HCT116 (cell line): ENCODE data around the gene FRMD7. TPM values are rescaled to one million over a fixed set of nuclear protein-coding genes. Genes with fewer than 3 reads are reported as not detected.

Experiments used
- ATAC-seq: fragments of 200-7000 bp; cut with Tn5 transposase; 2 replicates; pipeline ENCODE4 v1.9.1; 2020; ENCODE audit warnings: mild to moderate bottlenecking, moderate library complexity
- BruUV-seq: library from RNA; stranded (reverse); fragments of 400-500 nt; replicated peaks from 2 replicates; lab custom pipeline; 2021; lab: Mats Ljungman, UMichigan
- CTCF ChIA-PET: fragments of 300-600 bp; sonication (Branson Sonifier 250); formaldehyde crosslinking; loops from one replicate; lab custom pipeline; 2021; ENCODE audit warnings: antibody characterized with exemption; lab: Charles Lee
- POLR2A ChIA-PET: fragments of 300-600, 350-600 bp; sonication (Branson Sonifier 250); formaldehyde crosslinking; loops from one replicate; lab custom pipeline; 2021; ENCODE audit warnings: antibody characterized with exemption; lab: Charles Lee
- RAD21 ChIA-PET, 2 experiments: fragments of 300-600 bp; sonication (Branson Sonifier 250); formaldehyde crosslinking; loops; one replicate each; lab custom pipeline; 2023; ENCODE audit warnings: low total read pairs in 2 of 2; ENCODE audit not compliant: uncharacterized antibody in 2 of 2, unreplicated experiment in 2 of 2, low non-redundant PET in 1 of 2; lab: Charles Lee
- DNase-seq: peaks from one replicate; pipeline ENCODE4 v3.0.0-alpha.2; 2010; ENCODE audit warnings: low read depth, low spot score
- H2AFZ ChIP-seq: fragments of 200-600 bp; shearing (Covaris generic), sonication (generic); 2 replicates; pipeline ENCODE4 v1.6.1; 2017; ENCODE audit warnings: low read depth, mixed run types, mixed read lengths, antibody characterized with exemption, low read length; ENCODE audit not compliant: poor library complexity, severe bottlenecking
- H3K27ac ChIP-seq: 2 replicates; pipeline ENCODE4 v1.5.1; 2012; ENCODE audit warnings: low read depth, low read length
- H3K27me3 ChIP-seq: fragments of 200-600 bp; sonication (generic); 2 replicates; pipeline ENCODE4 v1.6.1; 2016; ENCODE audit warnings: mixed run types, low read length, mixed read lengths; ENCODE audit not compliant: insufficient read depth
- H3K36me3 ChIP-seq, 2 experiments: fragments of 200-500 bp in 1 of 2; fragments of 200-600 bp in 1 of 2; sonication (Bioruptor generic) in 1 of 2; sonication (generic) in 1 of 2; 2 replicates each; pipeline versions ENCODE4 v1.5.1 to v1.6.1; 2014 to 2016; ENCODE audit warnings: low read length in 2 of 2, inconsistent platforms in 1 of 2, mixed read lengths in 1 of 2, mixed run types in 1 of 2; ENCODE audit not compliant: insufficient read depth in 2 of 2, control insufficient read depth in 1 of 2
- H3K4me1 ChIP-seq, 2 experiments: fragments of 200-600 bp in 1 of 2; sonication (generic) in 1 of 2; 2 replicates each; pipeline versions ENCODE4 v1.5.1 to v1.6.1; 2012 to 2017; ENCODE audit warnings: low read length in 2 of 2, inconsistent platforms in 1 of 2, mild to moderate bottlenecking in 1 of 2, mixed read lengths in 1 of 2, mixed run types in 1 of 2, moderate library complexity in 1 of 2; ENCODE audit not compliant: insufficient read depth in 2 of 2, control insufficient read depth in 1 of 2
- H3K4me2 ChIP-seq: fragments of 200-600 bp; sonication (generic); 2 replicates; pipeline ENCODE4 v1.6.1; 2017; ENCODE audit warnings: mixed run types, low read length, mixed read lengths
- H3K4me3 ChIP-seq, 2 experiments: fragments of 200-600 bp in 1 of 2; sonication (generic) in 1 of 2; replicated peaks in 1 of 2; 2 replicates each; pipeline ENCODE4 v1.5.1; 2011 to 2016; ENCODE audit warnings: low read length in 2 of 2, control low read depth in 1 of 2, low read depth in 1 of 2, mild to moderate bottlenecking in 1 of 2, mixed read lengths in 1 of 2, mixed run types in 1 of 2
- H3K79me2 ChIP-seq: fragments of 200-600 bp; sonication (generic); 2 replicates; pipeline ENCODE4 v1.6.1; 2017; ENCODE audit warnings: mild to moderate bottlenecking, mixed run types, low read length, moderate library complexity, mixed read lengths; ENCODE audit not compliant: insufficient read depth
- H3K9ac ChIP-seq: fragments of 200-600 bp; sonication (generic); 2 replicates; pipeline ENCODE4 v1.6.1; 2016; ENCODE audit warnings: low read length, mixed read lengths
- H3K9me2 ChIP-seq: fragments of 200-600 bp; sonication (generic), shearing (Covaris generic); 2 replicates; pipeline ENCODE4 v1.6.1; 2017; ENCODE audit warnings: mixed run types, mild to moderate bottlenecking, moderate library complexity; ENCODE audit not compliant: insufficient read depth
- H3K9me3 ChIP-seq, 2 experiments: fragments of 200-500 bp in 1 of 2; fragments of 200-600 bp in 1 of 2; sonication (Bioruptor generic) in 1 of 2; sonication (generic) in 1 of 2; 2 replicates each; pipeline ENCODE4 v1.6.1; 2014 to 2017; ENCODE audit warnings: low read length in 2 of 2, mixed read lengths in 2 of 2, inconsistent platforms in 1 of 2, low read depth in 1 of 2, mild to moderate bottlenecking in 1 of 2, mixed run types in 1 of 2, moderate library complexity in 1 of 2; ENCODE audit not compliant: control insufficient read depth in 1 of 2, insufficient read depth in 1 of 2
- H4K20me1 ChIP-seq: fragments of 200-600 bp; sonication (generic), shearing (Covaris generic); 2 replicates; pipeline ENCODE4 v1.6.1; 2017; ENCODE audit warnings: mixed run types, mild to moderate bottlenecking, moderate library complexity; ENCODE audit not compliant: insufficient read depth
- ATF3 ChIP-seq: IDR thresholded peaks from 2 replicates; pipeline ENCODE4 v1.6.1; 2012
- CEBPB ChIP-seq: IDR thresholded peaks from 2 replicates; pipeline ENCODE4 v1.6.1; 2012; ENCODE audit warnings: low read depth
- CTCF ChIP-seq, 3 experiments: fragments of 200-600 bp in 1 of 3; sonication (generic) in 1 of 3; IDR thresholded peaks in 2 of 3; conservative IDR thresholded peaks in 1 of 3; 2 replicates each; pipeline ENCODE4 v1.5.1; 2012 to 2017; ENCODE audit warnings: low read depth in 2 of 3, low read length in 2 of 3, antibody characterized with exemption in 1 of 3, borderline replicate concordance in 1 of 3, control low read depth in 1 of 3, mild to moderate bottlenecking in 1 of 3, mixed read lengths in 1 of 3, mixed run types in 1 of 3, moderate library complexity in 1 of 3; ENCODE audit not compliant: insufficient read depth in 1 of 3
- ELF1 ChIP-seq: IDR thresholded peaks from 2 replicates; pipeline ENCODE4 v1.6.1; 2012; ENCODE audit warnings: low read depth, borderline replicate concordance
- POLR2A ChIP-seq: IDR thresholded peaks from 2 replicates; pipeline ENCODE4 v1.7.0; 2011; ENCODE audit warnings: borderline replicate concordance; ENCODE audit not compliant: insufficient read depth, insufficient read length; ENCODE audit errors: extremely low read depth
- POLR2AphosphoS5 ChIP-seq: IDR thresholded peaks from 2 replicates; pipeline ENCODE4 v1.6.1; 2011; ENCODE audit warnings: mild to moderate bottlenecking, low read depth, low read length, moderate library complexity
- RAD21 ChIP-seq: IDR thresholded peaks from 2 replicates; pipeline ENCODE4 v1.6.1; 2012; ENCODE audit warnings: low read depth, mild to moderate bottlenecking
- SP1 ChIP-seq: IDR thresholded peaks from 2 replicates; pipeline ENCODE4 v1.6.1; 2012; ENCODE audit warnings: low read depth
- TCF7L2 ChIP-seq: IDR thresholded peaks from 2 replicates; pipeline ENCODE4 v1.7.0; 2011; ENCODE audit warnings: borderline replicate concordance, inconsistent platforms; ENCODE audit not compliant: insufficient read depth, insufficient read length; ENCODE audit errors: extremely low read depth
- YY1 ChIP-seq: IDR thresholded peaks from 2 replicates; pipeline ENCODE4 v1.6.1; 2011; ENCODE audit warnings: low read length, low read depth, moderate library complexity, mild to moderate bottlenecking; ENCODE audit not compliant: insufficient replicate concordance; ENCODE audit errors: extremely low read depth
- ZBTB33 ChIP-seq: IDR thresholded peaks from 2 replicates; pipeline ENCODE4 v1.6.1; 2011; ENCODE audit warnings: mild to moderate bottlenecking, low read length, moderate library complexity; ENCODE audit not compliant: insufficient replicate concordance; ENCODE audit errors: extremely low read depth
- ZFX ChIP-seq: fragments of 450-650 bp; IDR thresholded peaks from 2 replicates; pipeline ENCODE4 v1.6.1; 2017
- ZNF274 ChIP-seq: fragments of 200-500 bp; sonication (Bioruptor generic); IDR thresholded peaks from 2 replicates; pipeline ENCODE4 v1.6.1; 2014; ENCODE audit warnings: mild to moderate bottlenecking, low read depth, low read length, inconsistent platforms
- intact Hi-C: fragments of 100-400 bp; cut with micrococcal nuclease; formaldehyde crosslinking; loops from 2 replicates; pipeline ENCODE4 v1.10.0; 2022
- total RNA-seq: library from RNA; stranded (reverse); gene quantifications from one replicate; pipeline ENCODE4 v1.2.1, GENCODE V29; 2021; ENCODE audit not compliant: unreplicated experiment

Gene FRMD7
- total RNA-seq, 1 experiment from 2014 or later: not detected

DNA sequence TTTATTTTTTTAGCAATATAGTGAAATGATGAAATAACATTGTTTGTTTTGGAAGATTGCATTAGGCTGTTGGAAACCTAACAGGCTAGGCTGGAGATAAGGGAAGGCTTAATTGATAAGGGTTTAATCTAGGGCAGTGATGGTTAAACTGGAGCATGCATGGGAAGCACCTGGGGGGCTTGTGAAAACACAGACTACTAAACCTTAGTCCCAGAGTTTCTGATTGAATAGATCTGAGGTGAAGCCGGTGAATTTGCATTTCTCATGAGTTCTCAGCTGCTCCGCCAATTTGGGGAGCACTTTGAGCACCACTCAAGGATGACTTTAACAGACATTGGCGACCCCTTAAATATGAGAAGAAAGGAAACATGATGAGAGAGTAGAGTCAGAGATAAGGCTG lies 93.2 kb downstream of the FRMD7 start:
- Histone ChIP-seq H3K36me3 (no peaks in the 10 kb centered on the region), H3K4me2 (no peak overlapping the region), H3K79me2 (peaks cover 19% of the 10 kb centered on the region), H3K9me3 (no peaks in the 10 kb centered on the region), H2AFZ (no peak overlapping the region), H3K27me3 (no peaks in the 10 kb centered on the region), H3K4me1 (no peaks in the 10 kb centered on the region), H3K9me2 (no peaks in the 10 kb centered on the region), H3K9ac (no peak overlapping the region), H4K20me1 (no peaks in the 10 kb centered on the region), H3K4me3 (no peak overlapping the region), H3K27ac (no peak overlapping the region)
- ChIA-PET RAD21 (no interaction called here), CTCF (no interaction called here), POLR2A (no interaction called here)
- intact Hi-C loops: no loop called here
- no peak for DNase-seq
- ATAC-seq: no peak
- no peak for TF ChIP-seq ZBTB33
- TF ChIP-seq SP1: no peak
- no peak for TF ChIP-seq ZNF274
- no peak for TF ChIP-seq ELF1
- no peak for TF ChIP-seq POLR2A
- TF ChIP-seq ZFX: no peak
- no peak for TF ChIP-seq YY1
- no peak for TF ChIP-seq CEBPB
- TF ChIP-seq POLR2AphosphoS5: no peak
- TF ChIP-seq RAD21: no peak
- TF ChIP-seq TCF7L2: no peak
- TF ChIP-seq CTCF (IDR thresholded peaks at IDR 0.05 in 2 of 3, conservative IDR thresholded peaks at IDR 0.05 in 1 of 3; ENCODE audit: borderline replicate concordance in 1 of 3, insufficient read depth in 1 of 3, low read depth in 2 of 3, low read length in 2 of 3): no peak
- TF ChIP-seq ATF3: no peak
- no TSS peak for BruUV-seq
